ENCODE measurements around the gene STAT5B. TPM values are rescaled to one million over a fixed set of nuclear protein-coding genes. Genes with fewer than 3 reads are reported as not detected.
"Not testable (repeated sequence)": the region's sequence is repeated elsewhere in the genome, so short reads cannot be mapped to it uniquely, and the experiment has no call there.

STAT5B gene
- 100 to 1,000 TPM in 2 of 3 donors, 10 to 100 TPM in 1; 97.2 to 130 (median 101) TPM for total RNA-seq

DNA sequence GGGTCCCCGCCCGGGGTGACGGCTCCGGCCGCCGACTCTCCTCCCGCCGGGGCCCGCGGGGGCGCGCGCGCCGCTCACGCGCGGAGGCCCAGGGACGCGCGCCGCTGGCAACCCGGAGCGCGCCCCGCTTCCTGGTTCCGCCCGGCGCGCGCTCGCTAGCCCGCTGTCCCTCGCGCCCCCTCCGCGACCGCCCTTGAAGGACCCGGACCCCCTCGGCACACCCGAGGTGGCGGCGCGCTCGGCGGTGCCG is at the start of gene STAT5B:
Gene STAT5B (minus strand): TSS at position 33 of the 250 bp plus-strand sequence. CDS start 44,264 bp downstream, outside the sequence.
- intact Hi-C loops (cut with DNase I; ENCODE audit: low total_unique reads): no loop called here
- DNase-seq (ENCODE audit: low spot score in 2 of 2): peak; percentile 46 to 67
- H3K27me3 ChIP-seq: no peaks in the 10 kb centered on the region
- peaks cover 5 to 8% of the 10 kb centered on the region in 2 donors for H3K4me1 ChIP-seq
- TF ChIP-seq, protein P1, sequence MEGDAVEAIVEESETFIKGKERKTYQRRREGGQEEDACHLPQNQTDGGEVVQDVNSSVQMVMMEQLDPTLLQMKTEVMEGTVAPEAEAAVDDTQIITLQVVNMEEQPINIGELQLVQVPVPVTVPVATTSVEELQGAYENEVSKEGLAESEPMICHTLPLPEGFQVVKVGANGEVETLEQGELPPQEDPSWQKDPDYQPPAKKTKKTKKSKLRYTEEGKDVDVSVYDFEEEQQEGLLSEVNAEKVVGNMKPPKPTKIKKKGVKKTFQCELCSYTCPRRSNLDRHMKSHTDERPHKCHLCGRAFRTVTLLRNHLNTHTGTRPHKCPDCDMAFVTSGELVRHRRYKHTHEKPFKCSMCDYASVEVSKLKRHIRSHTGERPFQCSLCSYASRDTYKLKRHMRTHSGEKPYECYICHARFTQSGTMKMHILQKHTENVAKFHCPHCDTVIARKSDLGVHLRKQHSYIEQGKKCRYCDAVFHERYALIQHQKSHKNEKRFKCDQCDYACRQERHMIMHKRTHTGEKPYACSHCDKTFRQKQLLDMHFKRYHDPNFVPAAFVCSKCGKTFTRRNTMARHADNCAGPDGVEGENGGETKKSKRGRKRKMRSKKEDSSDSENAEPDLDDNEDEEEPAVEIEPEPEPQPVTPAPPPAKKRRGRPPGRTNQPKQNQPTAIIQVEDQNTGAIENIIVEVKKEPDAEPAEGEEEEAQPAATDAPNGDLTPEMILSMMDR (IDR thresholded peaks at IDR 0.05): no peak
- peak in 2 of 3 donors; percentile 9 to 23 for TF ChIP-seq POLR2AphosphoS5 (IDR thresholded peaks at IDR 0.05)
- TF ChIP-seq POLR2A (IDR thresholded peaks at IDR 0.05): no peak
- no peaks in the 10 kb centered on the region for H3K36me3 ChIP-seq
- H3K4me3 ChIP-seq: peak within 1 kb of the TSS; percentile 84 to 88 (median 88)
- H3K9me3 ChIP-seq: no peaks in the 10 kb centered on the region
- H3K27ac ChIP-seq: peak within 1 kb of the TSS; percentile 91 to 96

DNA sequence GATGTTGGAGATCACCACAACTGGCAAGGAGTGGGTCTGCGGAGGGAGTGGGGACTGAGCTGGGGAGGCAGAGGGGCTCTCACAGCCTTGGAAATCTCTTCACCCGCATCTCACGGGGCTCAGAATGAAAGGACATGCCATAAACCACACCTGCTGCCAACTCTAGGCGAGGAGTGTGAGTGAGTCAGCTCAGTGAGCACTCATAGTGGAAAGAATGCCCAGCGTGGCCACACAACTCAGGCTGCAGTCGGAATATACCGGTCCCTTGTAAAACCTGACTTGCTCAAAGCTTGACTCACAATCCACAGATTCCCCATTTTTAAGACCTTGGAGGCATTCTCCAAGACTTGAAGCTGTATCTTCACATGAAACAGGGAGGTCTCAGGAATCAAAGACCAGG is 48.8 kb upstream of the STAT5B start:
- no peaks in the 10 kb centered on the region for H3K27me3 ChIP-seq
- H3K9me3 ChIP-seq: no peaks in the 10 kb centered on the region
- DNase-seq (ENCODE audit: low spot score in 2 of 2): peak in 1 of 2 donors; percentile 51
- TF ChIP-seq, protein P1 (IDR thresholded peaks at IDR 0.05): no peak
- peak in 1 of 3 donors; percentile 11 for TF ChIP-seq POLR2AphosphoS5 (IDR thresholded peaks at IDR 0.05)
- no peaks in the 10 kb centered on the region for H3K36me3 ChIP-seq
- H3K4me3 ChIP-seq: no peak overlapping the region
- H3K27ac ChIP-seq: peak overlapping the region; percentile 48 to 70
- H3K4me1 ChIP-seq: peaks cover 0 to 17% of the 10 kb centered on the region in 2 donors
- intact Hi-C loops (cut with DNase I; ENCODE audit: low total_unique reads): no loop called here

DNA sequence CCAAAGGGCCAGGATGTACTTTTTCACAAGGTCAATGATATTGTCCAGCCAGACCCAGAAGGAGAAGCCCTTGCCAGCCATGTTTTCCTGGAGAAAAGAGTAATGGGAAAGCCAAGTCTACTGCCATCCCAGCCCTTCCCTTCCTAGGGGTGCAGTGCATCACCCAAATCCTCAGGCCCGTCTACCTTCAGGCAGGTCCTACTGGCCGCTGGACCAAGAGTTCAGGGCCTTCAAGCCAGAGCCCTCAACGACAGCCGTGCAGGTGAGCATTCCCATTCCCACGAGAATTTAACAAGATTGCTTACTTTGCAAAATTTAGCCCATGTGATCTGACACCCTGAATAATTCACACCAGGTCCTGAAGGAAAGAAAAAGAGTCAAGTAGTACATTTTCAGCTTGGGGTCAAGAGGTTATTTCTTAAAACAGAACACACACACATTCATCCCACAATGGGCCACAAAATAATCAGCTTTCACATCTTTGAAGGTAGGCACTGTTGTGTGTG is 47.1 kb upstream of the STAT5B start:
- intact Hi-C loops (cut with DNase I; ENCODE audit: low total_unique reads): loop anchor here (5.0 kb wide), 1 partner anchor 84 kb away; no protein-coding TSS in a partner anchor
- TF ChIP-seq POLR2A (IDR thresholded peaks at IDR 0.05) (no peak), POLR2AphosphoS5 (IDR thresholded peaks at IDR 0.05) (no peak)
- no peaks in the 10 kb centered on the region for H3K36me3 ChIP-seq
- H3K4me1 ChIP-seq: peaks cover 0 to 11% of the 10 kb centered on the region in 2 donors
- H3K9me3 ChIP-seq: no peaks in the 10 kb centered on the region
- no peak for DNase-seq (ENCODE audit: low spot score in 2 of 2)
- no peak overlapping the region for H3K4me3 ChIP-seq
- no peaks in the 10 kb centered on the region for H3K27me3 ChIP-seq
- H3K27ac ChIP-seq: peak overlapping the region; percentile 59 to 70

DNA sequence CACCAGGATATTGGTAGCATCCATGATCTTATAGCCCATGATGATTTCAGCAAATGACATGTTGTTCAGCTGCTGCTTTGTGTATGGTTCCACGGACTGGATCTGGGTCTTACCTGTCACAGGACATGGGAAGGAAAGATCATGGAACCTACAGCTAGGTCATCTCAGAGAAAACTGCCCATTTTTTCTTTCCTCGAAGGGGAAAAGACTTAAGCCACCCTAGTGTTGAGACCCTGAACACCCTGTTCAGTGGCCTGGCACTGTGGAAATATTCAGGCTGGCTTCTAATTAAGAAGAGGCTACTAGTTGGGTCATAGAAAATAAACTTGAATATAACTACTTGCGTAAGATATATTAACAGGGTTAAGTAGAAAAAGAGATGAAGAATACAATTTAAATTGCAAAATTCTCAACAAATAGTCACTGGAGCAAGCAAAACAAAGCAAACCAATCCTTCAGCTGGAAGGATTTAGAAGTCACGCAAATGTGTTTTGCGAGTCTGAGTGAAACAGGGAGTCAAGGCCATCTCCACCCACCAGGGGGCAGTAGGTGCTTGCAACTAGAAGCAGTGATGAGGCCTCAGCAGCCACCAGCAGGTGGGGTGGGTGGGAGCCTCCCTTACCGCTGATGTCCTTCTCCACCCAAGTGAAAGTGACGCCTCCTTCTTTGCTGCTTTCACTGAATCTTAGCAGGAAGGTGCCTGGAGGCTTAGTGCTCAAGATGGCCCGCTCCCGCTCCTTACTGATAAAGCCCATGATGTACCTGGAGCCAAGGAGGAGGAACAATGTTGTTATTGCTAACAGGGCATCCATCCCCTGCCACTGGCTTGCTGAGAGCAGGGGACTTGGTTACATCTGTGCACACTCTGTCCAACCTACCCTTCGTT is 46.4 kb upstream of the STAT5B start:
- Histone ChIP-seq H3K36me3 (no peaks in the 10 kb centered on the region), H3K27me3 (no peaks in the 10 kb centered on the region), H3K9me3 (no peaks in the 10 kb centered on the region), H3K4me1 (peaks cover 0 to 5% of the 10 kb centered on the region in 2 donors), H3K4me3 (no peak overlapping the region), H3K27ac (peak overlapping the region; percentile 59 to 70)
- intact Hi-C loops (cut with DNase I; ENCODE audit: low total_unique reads): loop anchor here (5.0 kb wide), 1 partner anchor 85 kb away; no protein-coding TSS in a partner anchor
- peak; percentile 93 to 95 for DNase-seq (ENCODE audit: low spot score in 2 of 2)
- TF ChIP-seq, protein P1 (IDR thresholded peaks at IDR 0.05): peak; percentile 99 to 100 (median 100)
- TF ChIP-seq POLR2AphosphoS5 (IDR thresholded peaks at IDR 0.05) (peak; percentile 83 to 88 (median 85)), POLR2A (IDR thresholded peaks at IDR 0.05) (no peak)

DNA sequence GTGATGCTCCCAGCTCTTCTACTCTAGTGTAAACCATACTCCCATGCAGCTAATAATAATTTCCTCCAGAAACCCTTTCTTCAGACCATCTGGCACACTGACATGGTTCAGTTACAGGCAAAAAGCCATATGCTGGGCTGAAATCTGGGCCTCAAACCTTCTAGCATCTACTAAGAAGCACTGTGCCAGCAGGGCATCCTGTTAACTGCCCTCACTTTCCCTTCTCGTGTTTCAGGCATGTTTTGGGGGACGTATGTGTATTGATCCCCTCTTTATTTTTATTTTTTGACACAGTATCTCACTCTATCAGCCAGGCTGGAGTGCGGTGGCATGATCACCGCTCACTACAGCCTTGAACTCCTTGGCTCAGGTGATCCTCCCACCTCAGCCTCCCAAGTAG is 45.4 kb upstream of the STAT5B start:
- H3K9me3 ChIP-seq: no peaks in the 10 kb centered on the region
- H3K4me3 ChIP-seq: no peak overlapping the region
- DNase-seq (ENCODE audit: low spot score in 2 of 2): no peak
- no peaks in the 10 kb centered on the region for H3K36me3 ChIP-seq
- intact Hi-C loops (cut with DNase I; ENCODE audit: low total_unique reads): loop anchor here (5.0 kb wide), 1 partner anchor 86 kb away; no protein-coding TSS in a partner anchor
- TF ChIP-seq POLR2AphosphoS5 (IDR thresholded peaks at IDR 0.05) (no peak), POLR2A (IDR thresholded peaks at IDR 0.05) (no peak)
- TF ChIP-seq, protein P1 (IDR thresholded peaks at IDR 0.05): no peak
- peak overlapping the region in 1 of 2 donors; percentile 0 for H3K27ac ChIP-seq
- no peaks in the 10 kb centered on the region for H3K27me3 ChIP-seq
- H3K4me1 ChIP-seq: peaks cover 0 to 5% of the 10 kb centered on the region in 2 donors

DNA sequence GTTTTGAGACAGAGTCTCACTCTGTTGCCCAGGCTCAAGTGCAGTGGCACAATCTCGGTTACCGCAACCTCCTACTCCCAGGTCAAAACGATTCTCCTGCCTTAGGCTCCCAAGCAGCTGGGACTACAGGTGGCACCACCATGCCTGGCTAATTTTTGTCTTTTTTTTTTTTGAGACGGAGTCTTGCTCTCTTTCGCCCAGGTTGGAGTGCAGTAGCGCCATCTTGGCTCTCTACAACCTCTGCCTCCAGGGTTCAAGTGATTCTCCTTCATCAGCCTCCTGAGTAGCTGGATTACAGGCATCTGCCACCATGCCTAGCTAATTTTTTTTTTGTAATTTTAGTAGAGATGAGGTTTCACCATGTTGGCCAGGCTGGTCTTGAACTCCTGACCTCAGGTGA is 41.8 kb upstream of the STAT5B start:
- H3K27ac ChIP-seq: peak overlapping the region in 1 of 2 donors; percentile 30
- intact Hi-C loops (cut with DNase I; ENCODE audit: low total_unique reads); H3K36me3 ChIP-seq; H3K9me3 ChIP-seq; H3K27me3 ChIP-seq; H3K4me1 ChIP-seq; DNase-seq (ENCODE audit: low spot score in 2 of 2); H3K4me3 ChIP-seq: not testable (repeated sequence)
